GM18499 (cell line): ENCODE results near the gene TRIM44.
A peak's percentile ranks its signal among the peaks of the same experiment; 100 is the strongest.

Experiments used
- ATAC-seq: cut with Tn5 transposase; IDR thresholded peaks from one replicate; pipeline ENCODE4 v1.9.1; 2021; ENCODE audit warnings: moderate number of reproducible peaks; ENCODE audit not compliant: insufficient read depth, unreplicated experiment

TRIM44 gene, protein sequence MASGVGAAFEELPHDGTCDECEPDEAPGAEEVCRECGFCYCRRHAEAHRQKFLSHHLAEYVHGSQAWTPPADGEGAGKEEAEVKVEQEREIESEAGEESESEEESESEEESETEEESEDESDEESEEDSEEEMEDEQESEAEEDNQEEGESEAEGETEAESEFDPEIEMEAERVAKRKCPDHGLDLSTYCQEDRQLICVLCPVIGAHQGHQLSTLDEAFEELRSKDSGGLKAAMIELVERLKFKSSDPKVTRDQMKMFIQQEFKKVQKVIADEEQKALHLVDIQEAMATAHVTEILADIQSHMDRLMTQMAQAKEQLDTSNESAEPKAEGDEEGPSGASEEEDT

GRCh38 chr11:35662649-35663407, at the start of gene TRIM44:
Gene TRIM44, plus strand, starts transcription at chr11:35662775. Its CDS starts 337 bp downstream, at chr11:35663112.
- ATAC-seq = peak; percentile 79

GRCh38 chr11:35614939-35615569, 47.5 kb upstream of the TRIM44 start:
- ATAC-seq = no peak

DNA sequence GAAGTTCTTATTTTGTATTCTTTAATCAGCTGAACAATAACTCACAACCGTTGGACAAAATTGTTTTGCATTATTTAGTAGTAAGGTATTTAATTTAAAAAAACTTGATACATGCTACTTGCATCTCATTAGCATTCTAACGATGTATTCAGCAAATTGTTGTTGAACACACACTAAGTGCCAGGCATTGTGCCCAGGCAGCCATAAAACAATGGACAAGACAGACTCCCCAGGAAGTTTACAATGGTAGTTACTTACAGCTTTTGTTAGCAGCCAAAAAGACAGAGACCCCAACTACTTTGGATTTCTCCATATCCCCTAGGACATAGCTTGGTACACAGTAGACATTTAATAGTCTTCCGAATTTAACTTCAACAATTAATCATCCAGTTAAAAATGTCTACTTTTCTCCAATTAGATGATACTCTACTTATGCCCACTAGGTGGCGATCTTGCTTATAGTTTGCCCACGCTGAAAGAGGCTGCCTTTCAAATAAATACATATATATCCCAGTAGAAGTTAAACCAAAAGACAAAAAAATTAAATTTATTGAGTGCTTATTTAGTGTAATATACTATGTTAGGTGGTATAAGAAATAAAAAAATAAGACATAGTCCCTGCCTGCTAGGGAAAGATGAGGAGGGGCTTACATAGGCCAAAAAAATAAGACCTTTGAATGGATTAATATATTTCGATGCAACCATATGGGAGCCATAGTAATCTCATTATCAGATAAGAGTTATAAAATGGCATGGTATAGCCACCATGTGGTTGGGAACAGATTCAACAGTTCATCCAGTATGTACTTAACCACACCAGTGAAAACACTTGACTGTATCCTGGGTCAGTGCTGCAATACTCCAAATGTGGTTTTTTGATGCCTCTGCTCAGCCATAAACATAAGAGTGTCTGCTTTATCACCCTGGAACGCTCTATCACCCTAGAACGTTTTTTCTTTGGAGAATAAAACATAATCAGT, 46.4 kb upstream of the TRIM44 start:
- ATAC-seq = no peak

GRCh38 chr11:35617316-35617686, 45.3 kb upstream of the TRIM44 start:
- ATAC-seq = no peak

DNA sequence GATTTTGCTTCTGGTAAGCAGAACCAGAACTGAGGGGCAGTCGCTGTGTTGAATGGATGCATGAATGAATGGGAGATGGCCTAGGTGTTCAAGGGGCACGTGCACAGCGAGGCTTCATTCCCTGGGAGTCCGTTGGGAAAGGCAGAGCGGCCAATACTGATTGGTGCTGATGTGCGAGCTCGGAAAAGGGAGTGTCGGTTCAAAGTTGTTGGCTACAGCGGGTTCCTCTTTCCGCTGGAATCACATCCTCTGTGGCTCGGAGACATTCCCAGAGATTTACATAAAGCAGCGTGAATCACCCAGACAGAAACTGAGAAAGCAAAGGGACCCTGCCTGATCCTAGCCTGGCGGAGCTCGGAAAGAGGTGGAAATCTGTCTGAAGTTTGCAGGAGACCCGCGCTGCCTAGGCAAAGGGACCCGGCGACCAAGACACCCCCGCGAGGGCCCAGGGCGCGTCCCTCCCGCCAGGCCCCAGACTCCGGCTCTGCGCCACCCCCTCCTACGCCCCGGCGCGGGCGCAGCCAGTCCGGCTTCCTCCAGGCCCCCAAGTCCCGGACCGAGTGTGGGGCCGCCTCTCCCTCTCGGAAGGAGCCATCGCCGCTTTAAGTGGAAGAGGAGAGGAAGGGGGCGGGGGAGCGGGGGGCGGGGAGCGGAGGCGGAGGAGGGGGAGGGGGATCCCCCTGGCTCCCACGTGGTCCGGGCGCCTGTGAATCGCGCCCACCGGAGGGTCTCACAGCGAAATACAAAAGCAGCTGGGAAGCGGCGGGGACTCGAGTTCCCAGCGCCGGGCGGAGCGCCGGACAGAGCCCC, 44.7 kb upstream of the TRIM44 start, which contains the start of gene FJX1:
TSS of gene FJX1 (plus strand) at position 774 of the 810 bp plus-strand sequence. CDS start 177 bp downstream, outside the sequence.
- no peak for ATAC-seq

DNA sequence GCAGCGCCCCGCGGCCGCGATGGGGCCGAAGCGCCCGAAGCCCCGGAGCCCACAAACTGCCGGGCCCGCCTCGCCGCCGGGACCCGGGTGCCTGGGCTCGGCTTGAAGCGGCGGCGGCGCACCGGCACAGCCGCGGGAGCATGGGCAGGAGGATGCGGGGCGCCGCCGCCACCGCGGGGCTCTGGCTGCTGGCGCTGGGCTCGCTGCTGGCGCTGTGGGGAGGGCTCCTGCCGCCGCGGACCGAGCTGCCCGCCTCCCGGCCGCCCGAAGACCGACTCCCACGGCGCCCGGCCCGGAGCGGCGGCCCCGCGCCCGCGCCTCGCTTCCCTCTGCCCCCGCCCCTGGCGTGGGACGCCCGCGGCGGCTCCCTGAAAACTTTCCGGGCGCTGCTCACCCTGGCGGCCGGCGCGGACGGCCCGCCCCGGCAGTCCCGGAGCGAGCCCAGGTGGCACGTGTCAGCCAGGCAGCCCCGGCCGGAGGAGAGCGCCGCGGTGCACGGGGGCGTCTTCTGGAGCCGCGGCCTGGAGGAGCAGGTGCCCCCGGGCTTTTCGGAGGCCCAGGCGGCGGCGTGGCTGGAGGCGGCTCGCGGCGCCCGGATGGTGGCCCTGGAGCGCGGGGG, 44.0 kb upstream of the TRIM44 start:
- no peak for ATAC-seq

- ATAC-seq = no peak
These were observed 43.3 kb upstream of the TRIM44 start for GRCh38 chr11:35619116-35619854.

DNA sequence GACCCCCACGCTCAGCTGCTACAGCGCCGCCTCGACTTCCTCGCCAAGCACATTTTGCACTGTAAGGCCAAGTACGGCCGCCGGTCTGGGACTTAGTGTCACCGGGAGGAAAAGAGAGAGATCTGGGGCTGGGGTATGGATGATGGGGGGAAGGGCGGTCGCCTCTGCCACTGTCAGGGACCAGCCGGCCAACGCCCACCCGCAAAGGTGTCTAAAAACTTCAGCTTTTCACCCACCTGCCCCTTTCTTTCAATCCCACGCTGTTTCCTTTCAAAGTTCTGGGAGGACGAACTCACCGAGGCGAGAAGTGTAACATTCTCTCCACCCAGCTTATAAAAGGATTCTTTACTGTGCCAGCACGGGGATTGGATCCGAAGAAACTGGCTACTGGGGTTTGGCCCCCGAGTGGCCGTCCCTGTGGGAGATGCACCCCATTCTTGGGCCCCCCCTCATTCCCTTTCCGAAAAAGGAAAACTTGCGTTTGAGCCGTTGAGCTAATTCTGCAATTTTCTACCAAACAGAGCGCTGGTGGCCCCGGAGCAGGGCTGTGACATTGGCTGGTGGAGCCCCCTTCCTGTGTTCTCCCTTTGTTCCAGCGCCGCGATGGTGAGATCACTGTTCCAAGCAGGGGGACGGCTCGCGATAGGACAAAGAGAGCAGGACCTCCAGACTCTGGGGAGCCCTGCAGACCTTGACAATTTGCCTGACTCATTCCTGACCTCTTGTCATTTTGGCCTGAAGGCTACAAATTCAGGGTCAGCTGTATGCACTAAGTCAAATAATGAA, 42.5 kb upstream of the TRIM44 start:
- no peak for ATAC-seq

DNA sequence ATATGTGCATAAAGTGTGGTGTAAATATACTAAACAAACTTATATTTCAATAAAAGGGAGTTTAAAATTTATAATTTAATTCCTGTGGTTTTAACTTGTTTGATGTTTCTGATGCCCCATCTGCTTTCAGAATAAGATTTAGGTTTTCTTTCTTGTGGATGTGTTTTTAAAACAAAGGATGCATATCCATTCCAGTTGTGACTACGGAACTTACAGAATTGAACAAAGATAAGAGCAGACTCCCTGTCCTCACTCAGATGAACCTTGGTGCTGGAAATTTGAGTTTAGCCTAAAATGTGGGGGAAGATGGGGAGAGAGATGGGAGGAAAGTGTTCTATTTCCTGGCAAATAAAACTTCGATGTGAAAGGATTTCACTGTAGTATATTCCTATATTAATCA, 41.8 kb upstream of the TRIM44 start:
- ATAC-seq = no peak

DNA sequence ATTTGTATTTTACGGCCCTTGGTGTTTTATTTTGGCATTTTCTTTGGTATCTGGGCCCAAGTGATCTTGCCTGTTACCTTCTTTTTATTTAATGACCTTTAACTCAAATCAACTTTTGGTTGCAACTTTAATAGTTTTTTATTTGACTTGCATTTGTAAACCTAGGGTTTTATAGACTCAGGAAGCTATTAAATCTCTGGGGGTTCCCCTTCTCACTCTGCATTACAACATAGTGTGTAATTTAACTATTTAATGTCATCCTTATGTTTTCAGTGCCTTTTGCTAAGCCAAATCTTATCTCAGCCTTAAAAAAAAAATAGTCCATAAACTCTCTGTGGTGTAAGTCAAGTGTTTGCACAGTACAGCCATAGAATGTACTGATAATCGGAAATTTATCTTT, 41.0 kb upstream of the TRIM44 start:
- no peak for ATAC-seq

GRCh38 chr11:35622070-35622469, 40.5 kb upstream of the TRIM44 start:
- no peak for ATAC-seq

GRCh38 chr11:35623621-35624168, 38.9 kb upstream of the TRIM44 start:
- ATAC-seq = no peak

GRCh38 chr11:35624316-35624715, 38.3 kb upstream of the TRIM44 start:
- no peak for ATAC-seq

GRCh38 chr11:35624781-35625180, 37.8 kb upstream of the TRIM44 start:
- no peak for ATAC-seq

DNA sequence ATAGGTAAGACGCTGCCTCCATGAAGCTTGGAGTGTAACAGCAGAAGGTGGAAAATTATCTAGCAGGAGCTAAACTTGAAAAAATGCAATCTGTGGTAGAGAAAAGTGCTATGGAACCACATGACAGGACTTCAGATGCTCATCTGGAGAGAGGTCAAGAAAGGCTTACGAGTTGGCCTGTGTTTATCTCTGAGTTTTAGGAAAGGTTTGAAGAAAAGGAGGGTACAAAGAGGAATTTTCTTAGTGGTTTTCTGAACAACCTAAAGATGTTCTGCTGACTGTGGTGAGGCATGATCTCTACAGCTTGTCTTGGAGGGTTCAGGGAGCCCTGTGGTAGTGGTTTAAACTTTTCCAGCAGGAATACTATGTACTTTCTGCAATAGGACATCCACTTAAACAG, 36.1 kb upstream of the TRIM44 start:
- ATAC-seq = no peak

DNA sequence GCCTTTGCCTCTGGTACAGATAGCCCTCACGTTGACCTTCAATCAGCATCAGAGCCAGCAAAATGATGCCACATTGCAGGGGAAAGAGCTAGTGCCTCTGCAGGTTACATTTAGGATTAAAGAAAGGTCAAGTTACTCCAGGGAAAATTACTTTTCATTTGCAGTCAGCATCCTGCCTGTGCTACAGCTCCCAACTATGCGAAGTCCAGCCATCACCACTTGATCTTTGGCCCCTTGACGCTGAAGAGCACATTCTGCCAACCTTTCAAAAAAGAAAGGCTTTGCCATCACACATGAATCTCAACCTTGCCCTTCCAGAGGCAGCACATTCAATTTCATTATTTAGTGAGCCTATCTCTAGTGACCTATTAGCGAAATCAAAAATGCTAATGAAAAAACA, 33.1 kb upstream of the TRIM44 start:
- ATAC-seq = no peak

GRCh38 chr11:35629914-35630313, 32.7 kb upstream of the TRIM44 start:
- ATAC-seq = no peak
